SK-N-SH treated with all-trans-retinoic acid at 6 μM for 48 hours (cell line): ENCODE data around the gene GLYATL1.

Experiments
- ARNTL ChIP-seq: fragments of 450-650 bp; formaldehyde crosslinking; IDR thresholded peaks from 2 replicates; pipeline ENCODE4 v1.5.0; 2020; ENCODE audit warnings: low read depth, mild to moderate bottlenecking, moderate library complexity, borderline replicate concordance
- BACH2 ChIP-seq: fragments of 250-450 bp; sonication (Bioruptor Pico); IDR thresholded peaks from 2 replicates; pipeline ENCODE4 v1.9.0; 2021; ENCODE audit warnings: mild to moderate bottlenecking, borderline replicate concordance
- RARB ChIP-seq: fragments of 250-450 bp; sonication (Bioruptor Pico); IDR thresholded peaks from 2 replicates; pipeline ENCODE4 v1.8.0; 2021; ENCODE audit warnings: mild to moderate bottlenecking, moderate library complexity
- SNAI2 ChIP-seq: fragments of 250-450 bp; sonication (Bioruptor Pico); IDR thresholded peaks from 2 replicates; pipeline ENCODE4 v1.5.0; 2020; ENCODE audit warnings: mild to moderate bottlenecking, moderate library complexity
- TCF4 ChIP-seq: fragments of 250-450 bp; sonication (Bioruptor Pico); IDR thresholded peaks from 2 replicates; pipeline ENCODE4 v1.8.0; 2021; ENCODE audit warnings: mild to moderate bottlenecking, moderate library complexity, borderline replicate concordance
- ZFP3 ChIP-seq: fragments of 250-450 bp; sonication (Bioruptor Pico); IDR thresholded peaks from 2 replicates; pipeline ENCODE4 v1.5.0; 2020; ENCODE audit warnings: mild to moderate bottlenecking, moderate library complexity
- TF ChIP-seq, protein P1 (sequence below): fragments of 250-450 bp; sonication (Bioruptor Pico); IDR thresholded peaks from 2 replicates; pipeline ENCODE4 v1.5.1; 2020; ENCODE audit warnings: low read depth, mild to moderate bottlenecking, moderate library complexity

DNA sequence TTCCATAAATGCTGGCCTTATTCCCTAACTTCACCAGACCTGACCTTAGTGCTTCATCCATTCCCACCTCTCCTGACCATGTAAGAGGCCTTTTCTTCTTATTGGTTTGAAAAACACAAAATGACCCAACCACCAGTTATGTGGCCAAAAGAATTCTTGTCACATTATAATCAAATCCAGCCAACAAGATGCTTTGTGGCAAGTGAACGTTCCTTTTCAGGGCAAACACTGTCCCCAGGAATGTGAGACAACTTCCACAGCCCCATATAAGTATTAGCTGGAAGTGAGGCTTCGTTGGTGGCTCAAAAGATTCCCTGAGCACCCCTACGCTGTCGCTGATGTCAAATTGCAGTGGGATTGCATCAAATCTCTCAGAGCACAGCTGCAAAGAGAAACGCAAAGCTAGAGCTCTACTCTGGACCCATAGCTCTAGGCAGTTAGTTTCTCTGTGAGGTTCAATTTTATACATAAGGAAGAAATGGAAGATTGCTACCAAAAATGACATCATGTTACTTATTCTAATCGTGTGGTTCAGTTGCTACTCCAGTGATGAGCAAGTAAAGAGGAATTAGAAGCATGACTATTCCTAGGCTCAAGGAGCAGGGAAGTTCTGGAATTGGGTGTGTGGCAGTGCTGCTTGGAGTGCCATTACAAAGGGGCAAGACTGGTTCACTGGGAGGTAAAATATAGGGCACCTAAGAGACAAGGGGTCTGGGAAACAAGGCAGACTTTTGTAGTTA is 26.1 kb downstream of the GLYATL1 start:
- TF ChIP-seq ARNTL (CRISPR knock-in tag) (no peak), BACH2 (CRISPR knock-in tag) (no peak), ZFP3 (CRISPR knock-in tag) (no peak), SNAI2 (no peak), TCF4 (CRISPR knock-in tag) (no peak), RARB (no peak)
- TF ChIP-seq, protein P1, sequence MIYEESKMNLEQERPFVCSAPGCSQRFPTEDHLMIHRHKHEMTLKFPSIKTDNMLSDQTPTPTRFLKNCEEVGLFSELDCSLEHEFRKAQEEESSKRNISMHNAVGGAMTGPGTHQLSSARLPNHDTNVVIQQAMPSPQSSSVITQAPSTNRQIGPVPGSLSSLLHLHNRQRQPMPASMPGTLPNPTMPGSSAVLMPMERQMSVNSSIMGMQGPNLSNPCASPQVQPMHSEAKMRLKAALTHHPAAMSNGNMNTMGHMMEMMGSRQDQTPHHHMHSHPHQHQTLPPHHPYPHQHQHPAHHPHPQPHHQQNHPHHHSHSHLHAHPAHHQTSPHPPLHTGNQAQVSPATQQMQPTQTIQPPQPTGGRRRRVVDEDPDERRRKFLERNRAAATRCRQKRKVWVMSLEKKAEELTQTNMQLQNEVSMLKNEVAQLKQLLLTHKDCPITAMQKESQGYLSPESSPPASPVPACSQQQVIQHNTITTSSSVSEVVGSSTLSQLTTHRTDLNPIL (CRISPR knock-in tag), result no peak
